K562 (cell line): ENCODE measurements around the gene YPEL5. TPM values are rescaled to one million over a fixed set of nuclear protein-coding genes. Genes with fewer than 3 reads are reported as not detected.

Source experiments
- CEBPB ChIP-seq: fragments of 450-650 bp; IDR thresholded peaks from 2 replicates; pipeline ENCODE4 v1.6.1; 2016; ENCODE audit warnings: missing genetic modification characterization, missing compliant biosample characterization
- FOXA1 ChIP-seq: fragments of 450-650 bp; IDR thresholded peaks from 2 replicates; pipeline ENCODE4 v1.6.1; 2016; ENCODE audit warnings: mild to moderate bottlenecking, borderline replicate concordance
- PRPF4 ChIP-seq: fragments of 200-400 bp; formaldehyde crosslinking; IDR thresholded peaks from one replicate; pipeline ENCODE4 v1.6.1; 2017; ENCODE audit warnings: low read length, low read depth, mild to moderate bottlenecking; ENCODE audit not compliant: insufficient read depth, poor library complexity, severe bottlenecking
- TAL1 ChIP-seq: fragments of 450-650 bp; IDR thresholded peaks from 2 replicates; pipeline ENCODE4 v1.6.1; 2016; ENCODE audit warnings: mild to moderate bottlenecking
- ZKSCAN3 ChIP-seq: fragments of 250-450 bp; sonication (Bioruptor Pico); IDR thresholded peaks from 2 replicates; pipeline ENCODE4 v1.4.0; 2020
- ZNF274 ChIP-seq: IDR thresholded peaks from 2 replicates; pipeline ENCODE4 v1.6.1; 2011; ENCODE audit warnings: low read depth, mild to moderate bottlenecking, low read length, moderate library complexity, borderline replicate concordance
- polyA plus RNA-seq, 8 experiments: library from polyadenylated mRNA; depleted of rRNA in 4 of 8; stranded (reverse) in 5 of 8; unstranded in 3 of 8; fragments of >200 nt; fragmentation: Nextera tagmentation in 2 of 8; fragmentation: Illumina TruSeq in 1 of 8; extraction: Ambion mirVana in 2 of 8; extraction: Trizol in 1 of 8; gene quantifications; 2 replicates each; pipeline versions ENCODE4 v1.2.1 to v1.2.3, GENCODE V29; 2011 to 2014; ENCODE audit warnings: inconsistent platforms in 1 of 8, missing spikeins in 1 of 8
- total RNA-seq, 7 experiments: library from RNA; depleted of rRNA in 6 of 7; stranded (reverse); fragments of >200 nt in 6 of 7; fragmentation: Illumina TruSeq in 2 of 7; extraction: Trizol in 2 of 7; gene quantifications; 2 replicates each; pipeline versions ENCODE4 v1.2.1 to v1.2.3, GENCODE V29; 2011 to 2021; ENCODE audit warnings: low replicate concordance in 1 of 7
- TF ChIP-seq, protein P1 (sequence below), 2 experiments: fragments of 450-650 bp; IDR thresholded peaks; 2 replicates each; pipeline ENCODE4 v1.6.1; 2016; ENCODE audit warnings: mild to moderate bottlenecking in 2 of 2, borderline replicate concordance in 1 of 2, low read depth in 1 of 2, moderate library complexity in 1 of 2
- TF ChIP-seq, protein P2 (sequence below): IDR thresholded peaks from 3 replicates; pipeline ENCODE4 v1.6.1; 2011; ENCODE audit warnings: borderline replicate concordance, mild to moderate bottlenecking; ENCODE audit not compliant: insufficient read length, insufficient read depth
- TF ChIP-seq, protein P3 (sequence below), 2 experiments: fragments of 200-800 bp in 1 of 2; sonication (Bioruptor generic) in 1 of 2; sonication (generic) in 1 of 2; formaldehyde crosslinking in 1 of 2; IDR thresholded peaks in 1 of 2; conservative IDR thresholded peaks in 1 of 2; 2 replicates each; pipeline versions ENCODE4 v1.5.0 to v1.6.1; 2016 to 2020; ENCODE audit warnings: missing compliant biosample characterization in 1 of 2, missing genetic modification characterization in 1 of 2, missing genetic modification reagents in 1 of 2

Gene YPEL5
- total and polyA plus RNA-seq, 9 of the 15 experiments (the other 6 are each of a cell fraction or from before 2014, with no cell fraction given) = 5.4 to 34.4 (median 12.3) TPM

DNA sequence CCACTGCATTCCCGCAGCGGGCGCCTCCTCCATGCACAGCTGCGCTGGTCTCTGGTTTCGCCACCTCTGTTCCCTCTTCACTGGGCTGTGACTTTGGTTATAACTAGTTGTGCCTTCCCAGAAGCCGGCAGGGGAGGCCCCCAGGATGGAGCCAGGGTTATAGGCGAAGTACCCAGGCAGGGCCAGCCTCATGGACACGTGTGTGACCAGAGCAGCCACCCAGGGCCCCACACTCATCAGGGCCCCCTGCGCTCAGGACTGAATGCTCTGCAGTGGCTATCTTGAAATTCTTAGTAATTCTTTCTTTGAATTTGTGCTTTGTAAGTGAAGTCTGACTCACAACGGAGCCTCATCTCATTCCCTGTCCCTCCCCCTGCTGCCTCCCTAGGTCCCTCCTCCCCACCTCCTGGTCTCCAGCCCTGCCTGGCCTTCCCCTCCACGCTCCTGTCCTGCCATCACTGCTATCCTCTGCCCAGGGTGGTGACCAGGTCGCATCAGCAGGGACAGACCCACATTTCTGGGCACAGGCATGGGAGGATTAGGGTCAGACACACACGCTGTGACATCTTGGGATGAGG is 46.4 kb downstream of the YPEL5 start (continued):
- no peak for TF ChIP-seq PRPF4
- TF ChIP-seq ZNF274 = no peak
- TF ChIP-seq, protein P1, sequence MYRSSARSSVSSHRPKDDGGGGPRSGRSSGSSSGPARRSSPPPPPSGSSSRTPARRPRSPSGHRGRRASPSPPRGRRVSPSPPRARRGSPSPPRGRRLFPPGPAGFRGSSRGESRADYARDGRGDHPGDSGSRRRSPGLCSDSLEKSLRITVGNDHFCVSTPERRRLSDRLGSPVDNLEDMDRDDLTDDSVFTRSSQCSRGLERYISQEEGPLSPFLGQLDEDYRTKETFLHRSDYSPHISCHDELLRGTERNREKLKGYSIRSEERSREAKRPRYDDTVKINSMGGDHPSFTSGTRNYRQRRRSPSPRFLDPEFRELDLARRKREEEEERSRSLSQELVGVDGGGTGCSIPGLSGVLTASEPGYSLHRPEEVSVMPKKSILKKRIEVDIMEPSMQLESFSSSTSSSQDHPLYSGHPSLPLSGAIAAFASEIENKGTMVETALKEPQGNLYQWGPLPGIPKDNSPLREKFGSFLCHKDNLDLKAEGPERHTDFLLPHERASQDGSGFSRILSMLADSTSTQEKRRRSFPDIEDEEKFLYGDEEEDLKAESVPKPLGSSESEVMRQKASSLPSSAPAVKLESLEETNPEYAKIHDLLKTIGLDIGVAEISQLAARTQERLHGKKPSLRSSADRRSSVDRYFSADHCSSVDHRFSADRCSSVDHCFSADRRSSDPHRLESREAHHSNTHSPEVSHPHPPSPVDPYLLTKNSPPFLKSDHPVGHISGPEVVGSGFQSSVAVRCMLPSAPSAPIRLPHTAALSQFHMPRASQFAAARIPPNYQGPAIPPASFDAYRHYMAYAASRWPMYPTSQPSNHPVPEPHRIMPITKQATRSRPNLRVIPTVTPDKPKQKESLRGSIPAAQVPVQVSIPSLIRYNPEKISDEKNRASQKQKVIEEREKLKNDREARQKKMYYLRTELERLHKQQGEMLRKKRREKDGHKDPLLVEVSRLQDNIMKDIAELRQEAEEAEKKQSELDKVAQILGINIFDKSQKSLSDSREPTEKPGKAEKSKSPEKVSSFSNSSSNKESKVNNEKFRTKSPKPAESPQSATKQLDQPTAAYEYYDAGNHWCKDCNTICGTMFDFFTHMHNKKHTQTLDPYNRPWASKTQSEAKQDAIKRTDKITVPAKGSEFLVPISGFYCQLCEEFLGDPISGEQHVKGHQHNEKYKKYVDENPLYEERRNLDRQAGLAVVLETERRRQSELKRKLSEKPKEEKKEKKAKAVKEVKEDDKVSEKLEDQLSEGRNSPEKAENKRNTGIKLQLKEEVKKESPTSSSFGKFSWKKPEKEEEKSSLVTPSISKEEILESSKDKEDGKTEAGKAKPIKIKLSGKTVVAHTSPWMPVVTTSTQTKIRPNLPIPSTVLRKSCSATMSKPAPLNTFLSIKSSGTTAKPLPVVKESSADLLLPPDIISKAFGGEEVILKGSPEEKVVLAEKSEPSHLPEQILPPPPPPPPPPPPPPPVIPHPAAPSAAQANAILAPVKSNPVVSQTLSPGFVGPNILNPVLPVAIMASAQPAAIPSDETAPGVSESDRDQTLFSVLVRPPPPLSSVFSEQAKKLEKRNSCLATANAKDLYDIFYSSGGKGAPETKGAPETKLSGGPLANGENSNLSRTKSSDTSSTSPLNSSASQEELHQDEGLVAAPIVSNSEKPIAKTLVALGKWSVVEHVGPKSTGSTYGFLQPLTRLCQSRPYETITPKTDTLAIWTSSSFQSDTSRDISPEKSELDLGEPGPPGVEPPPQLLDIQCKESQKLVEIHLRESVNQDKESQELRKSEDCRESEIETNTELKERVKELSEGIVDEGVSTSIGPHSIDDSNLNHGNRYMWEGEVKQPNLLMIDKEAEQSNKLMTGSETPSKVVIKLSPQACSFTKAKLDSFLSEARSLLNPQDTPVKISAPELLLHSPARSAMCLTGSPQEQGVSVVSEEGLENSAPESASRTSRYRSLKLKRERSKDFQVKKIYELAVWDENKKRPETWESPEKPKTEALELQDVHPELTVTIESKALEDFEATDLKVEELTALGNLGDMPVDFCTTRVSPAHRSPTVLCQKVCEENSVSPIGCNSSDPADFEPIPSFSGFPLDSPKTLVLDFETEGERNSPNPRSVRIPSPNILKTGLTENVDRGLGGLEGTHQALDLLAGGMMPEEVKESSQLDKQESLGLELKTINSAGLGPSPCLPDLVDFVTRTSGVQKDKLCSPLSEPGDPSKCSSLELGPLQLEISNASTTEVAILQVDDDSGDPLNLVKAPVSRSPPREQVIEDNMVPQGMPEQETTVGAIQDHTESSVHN (IDR thresholded peaks at IDR 0.05; ENCODE audit: borderline replicate concordance in 1 of 2, low read depth in 1 of 2) = no peak
- no peak for TF ChIP-seq ZKSCAN3 (CRISPR knock-in tag)
- TF ChIP-seq, protein P2, sequence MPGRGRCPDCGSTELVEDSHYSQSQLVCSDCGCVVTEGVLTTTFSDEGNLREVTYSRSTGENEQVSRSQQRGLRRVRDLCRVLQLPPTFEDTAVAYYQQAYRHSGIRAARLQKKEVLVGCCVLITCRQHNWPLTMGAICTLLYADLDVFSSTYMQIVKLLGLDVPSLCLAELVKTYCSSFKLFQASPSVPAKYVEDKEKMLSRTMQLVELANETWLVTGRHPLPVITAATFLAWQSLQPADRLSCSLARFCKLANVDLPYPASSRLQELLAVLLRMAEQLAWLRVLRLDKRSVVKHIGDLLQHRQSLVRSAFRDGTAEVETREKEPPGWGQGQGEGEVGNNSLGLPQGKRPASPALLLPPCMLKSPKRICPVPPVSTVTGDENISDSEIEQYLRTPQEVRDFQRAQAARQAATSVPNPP = no peak
- no peak for TF ChIP-seq FOXA1
- TF ChIP-seq, protein P3, sequence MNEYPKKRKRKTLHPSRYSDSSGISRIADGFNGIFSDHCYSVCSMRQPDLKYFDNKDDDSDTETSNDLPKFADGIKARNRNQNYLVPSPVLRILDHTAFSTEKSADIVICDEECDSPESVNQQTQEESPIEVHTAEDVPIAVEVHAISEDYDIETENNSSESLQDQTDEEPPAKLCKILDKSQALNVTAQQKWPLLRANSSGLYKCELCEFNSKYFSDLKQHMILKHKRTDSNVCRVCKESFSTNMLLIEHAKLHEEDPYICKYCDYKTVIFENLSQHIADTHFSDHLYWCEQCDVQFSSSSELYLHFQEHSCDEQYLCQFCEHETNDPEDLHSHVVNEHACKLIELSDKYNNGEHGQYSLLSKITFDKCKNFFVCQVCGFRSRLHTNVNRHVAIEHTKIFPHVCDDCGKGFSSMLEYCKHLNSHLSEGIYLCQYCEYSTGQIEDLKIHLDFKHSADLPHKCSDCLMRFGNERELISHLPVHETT (CRISPR knock-in tag; conservative IDR thresholded peaks at IDR 0.05 in 1 of 2, IDR thresholded peaks at IDR 0.05 in 1 of 2) = no peak
- 0 out of 2 replicates have a peak, but pooled peaks have one; percentile 11 for TF ChIP-seq TAL1
- no peak for TF ChIP-seq CEBPB (tag)
